NT2/D1 (cell line): ENCODE results near the gene SORCS3.

ENCODE experiments used
- YY1 ChIP-seq: IDR thresholded peaks from 2 replicates; pipeline ENCODE4 v1.6.1; 2011; ENCODE audit not compliant: insufficient read length, insufficient read depth
- ZNF274 ChIP-seq: IDR thresholded peaks from 2 replicates; pipeline ENCODE4 v1.6.1; 2011; ENCODE audit warnings: mild to moderate bottlenecking, low read depth, low read length

- no peak for TF ChIP-seq YY1
- no peak for TF ChIP-seq ZNF274
These were observed 529.4 kb downstream of the SORCS3 start for GRCh38 chr10:105170521-105170920.
